HG03439 (cell line): ENCODE data around the gene VPS13A.
"Not testable (repeated sequence)": the region's sequence is repeated elsewhere in the genome, so short reads cannot be mapped to it uniquely, and the experiment has no call there.

ENCODE experiments used
- ATAC-seq: cut with Tn5 transposase; IDR thresholded peaks from one replicate; pipeline ENCODE4 v1.9.1; 2021; ENCODE audit warnings: mild to moderate bottlenecking, moderate library complexity; ENCODE audit not compliant: unreplicated experiment

Gene VPS13A

GRCh38 chr9:77293949-77294348 lies 116.6 kb downstream of the VPS13A start:
- no peak for ATAC-seq

- no peak for ATAC-seq
Observed at GRCh38 chr9:77304543-77304942, 127.2 kb downstream of the VPS13A start.

DNA sequence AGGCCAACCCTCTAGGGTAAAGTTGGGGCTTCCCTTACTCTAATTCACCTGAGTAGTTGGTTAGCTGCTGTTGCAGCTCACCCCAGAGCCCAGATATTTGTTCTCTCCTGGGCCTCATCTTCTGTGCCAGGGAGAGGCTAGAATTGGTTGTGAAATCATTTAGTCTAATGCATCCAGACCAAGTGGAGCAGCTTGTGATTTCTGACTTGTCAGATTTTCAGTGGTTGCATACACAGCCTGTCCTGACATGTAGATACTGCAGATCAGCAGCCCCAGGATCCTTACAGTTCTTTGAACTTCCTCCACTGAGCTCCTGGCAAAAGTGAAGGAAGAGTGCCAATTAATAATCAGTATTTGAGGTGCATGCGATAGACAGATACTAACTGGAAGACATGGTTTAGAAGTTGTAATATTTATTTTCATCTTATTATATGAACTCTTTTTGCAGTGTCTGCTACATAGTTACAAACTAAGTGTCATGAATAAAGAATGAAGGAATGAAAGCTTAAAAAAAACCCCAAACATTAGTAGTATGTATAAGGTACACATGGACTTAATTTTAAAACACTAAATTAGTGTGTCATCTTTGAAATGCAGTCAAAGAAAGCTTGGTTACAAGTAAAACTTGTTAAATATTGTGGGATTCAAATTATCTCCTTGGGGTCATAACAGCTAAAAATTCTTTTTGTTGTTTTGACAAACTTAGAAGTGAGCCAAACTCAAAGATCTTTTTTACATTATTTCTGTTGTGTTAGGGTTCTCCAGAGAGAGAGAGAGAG lies 128.5 kb downstream of the VPS13A start:
- no peak for ATAC-seq

DNA sequence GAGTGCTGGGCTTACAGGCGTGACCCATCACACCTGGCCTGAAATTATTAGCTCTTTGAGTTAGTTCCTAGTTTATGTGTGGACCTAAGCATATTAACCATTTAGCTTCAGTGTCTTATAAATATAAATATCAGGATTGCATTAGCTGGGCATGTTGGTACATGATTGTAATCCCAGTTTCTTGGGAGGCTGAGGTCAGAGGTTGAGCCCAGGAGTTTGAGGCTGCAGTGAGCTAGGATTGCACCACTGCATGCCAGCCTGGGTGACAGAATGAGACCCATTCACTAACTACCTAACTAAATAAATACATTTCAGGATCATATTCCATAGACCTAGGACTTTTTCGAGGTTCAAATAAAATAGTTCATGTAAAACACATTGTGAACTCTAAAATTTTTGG lies 129.8 kb downstream of the VPS13A start:
- no peak for ATAC-seq

GRCh38 chr9:77316058-77316457 lies 138.7 kb downstream of the VPS13A start:
- no peak for ATAC-seq

DNA sequence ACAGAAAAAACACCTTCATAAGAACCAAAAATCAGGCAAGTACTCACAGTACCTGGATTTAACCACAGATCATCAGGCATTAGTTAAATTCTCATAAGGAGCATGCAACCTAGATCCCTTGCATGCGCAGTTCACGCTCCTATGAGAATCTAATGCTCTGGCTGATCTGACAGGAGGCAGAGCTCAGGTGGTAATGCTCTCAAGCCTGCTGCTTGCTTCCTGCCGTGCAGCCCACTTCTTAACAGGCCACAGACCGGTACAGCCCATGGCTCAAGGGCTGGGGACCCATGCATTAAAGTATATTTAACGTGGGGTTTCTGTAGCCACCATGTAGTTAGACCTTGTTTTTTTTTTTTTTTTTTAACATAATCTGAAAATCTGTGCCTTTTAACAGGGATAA lies 147.7 kb downstream of the VPS13A start:
- ATAC-seq: no peak

GRCh38 chr9:77328102-77328501 lies 150.8 kb downstream of the VPS13A start:
- ATAC-seq: no peak

DNA sequence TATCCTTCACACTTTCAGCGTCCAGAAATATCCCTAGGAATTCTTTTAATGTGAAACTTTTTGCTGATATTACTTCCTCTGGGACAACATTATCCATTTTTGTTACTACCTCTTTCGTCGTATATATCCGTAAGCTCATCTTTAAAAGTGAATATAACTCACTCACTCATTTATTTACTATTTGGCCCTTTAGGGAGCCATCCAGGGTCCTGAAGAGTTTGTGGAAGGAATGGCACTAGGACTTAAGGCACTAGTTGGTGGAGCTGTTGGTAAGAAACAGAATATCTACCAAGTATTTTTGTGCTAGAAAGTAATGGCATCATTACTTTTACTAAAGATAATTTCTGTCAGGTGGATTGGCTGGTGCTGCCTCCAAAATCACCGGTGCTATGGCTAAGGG lies 192.7 kb downstream of the VPS13A start:
- ATAC-seq: no peak

DNA sequence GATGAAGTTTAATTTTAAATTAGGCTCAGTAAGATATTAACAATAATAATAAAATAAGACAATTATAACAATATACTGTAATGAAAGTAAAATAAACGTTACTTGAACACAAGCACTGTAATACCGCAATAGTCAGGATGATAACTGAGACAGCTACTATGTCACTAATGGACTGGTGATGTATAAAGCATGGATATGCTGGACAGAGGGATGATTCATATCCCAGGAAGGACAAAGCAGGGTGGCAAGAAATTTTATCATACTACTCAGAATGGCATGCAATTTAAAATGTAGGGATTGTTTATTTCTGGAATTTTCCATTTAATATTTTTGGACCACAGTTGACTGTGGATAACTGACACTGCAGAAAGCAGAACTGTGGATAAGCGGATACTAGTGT lies 196.9 kb downstream of the VPS13A start:
- no peak for ATAC-seq

DNA sequence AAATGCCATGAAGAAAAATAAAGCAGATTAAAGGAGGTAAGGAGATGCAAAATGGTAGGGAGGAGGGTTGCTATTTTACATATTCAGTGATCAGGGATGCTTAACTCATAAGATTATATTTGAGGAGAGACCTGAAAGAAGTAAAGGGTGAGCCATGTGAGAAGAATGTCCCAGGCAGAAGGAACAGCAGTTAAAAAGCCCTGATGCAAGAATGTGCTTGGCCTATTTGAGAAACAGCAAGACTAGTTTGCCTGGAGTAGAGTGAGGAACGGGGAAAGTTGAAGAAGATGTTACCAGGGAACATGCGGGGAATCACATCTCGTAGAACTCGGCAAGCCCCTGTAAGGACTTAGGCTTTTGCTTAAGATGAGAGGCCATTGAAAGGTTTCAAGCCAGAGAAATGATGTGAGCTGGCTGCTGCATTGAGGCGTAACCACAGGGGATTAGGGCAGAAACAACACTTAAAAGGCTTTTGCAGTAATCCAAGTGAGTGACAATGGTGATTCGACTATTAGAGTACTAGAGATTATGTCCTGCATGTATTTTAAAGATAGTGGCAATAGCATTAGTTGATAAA lies 198.7 kb downstream of the VPS13A start:
- ATAC-seq: no peak

DNA sequence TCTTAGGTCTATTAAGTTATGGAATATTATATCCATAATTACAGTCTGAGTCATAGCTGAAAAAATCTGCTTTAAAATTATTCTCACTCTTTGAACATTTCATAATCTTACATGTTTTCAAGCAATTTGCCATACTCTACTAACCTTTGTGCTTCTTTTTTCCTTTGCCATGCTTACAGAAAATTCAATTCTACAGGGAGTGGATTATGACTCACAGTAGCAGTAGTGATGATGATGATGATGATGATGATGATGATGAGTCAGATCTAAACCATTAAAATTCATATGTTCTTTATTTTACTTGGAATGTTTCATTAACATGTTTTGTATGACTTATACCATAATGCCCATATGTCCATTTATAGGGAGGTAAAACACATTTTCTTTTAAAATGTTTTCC lies 207.1 kb downstream of the VPS13A start:
- no peak for ATAC-seq

- ATAC-seq: no peak
Observed at GRCh38 chr9:77386187-77386586, 208.9 kb downstream of the VPS13A start.

GRCh38 chr9:77391834-77392233 lies 214.5 kb downstream of the VPS13A start:
- no peak for ATAC-seq

GRCh38 chr9:77392328-77392727 lies 215.0 kb downstream of the VPS13A start:
- ATAC-seq: no peak

- not testable (repeated sequence) for ATAC-seq
Observed at GRCh38 chr9:77398581-77398980, 221.2 kb downstream of the VPS13A start.

GRCh38 chr9:77399964-77400363 lies 222.6 kb downstream of the VPS13A start:
- no peak for ATAC-seq

- ATAC-seq: no peak
Observed at GRCh38 chr9:77402286-77402685, 225.0 kb downstream of the VPS13A start.

GRCh38 chr9:77403239-77403638 lies 225.9 kb downstream of the VPS13A start:
- ATAC-seq: no peak

DNA sequence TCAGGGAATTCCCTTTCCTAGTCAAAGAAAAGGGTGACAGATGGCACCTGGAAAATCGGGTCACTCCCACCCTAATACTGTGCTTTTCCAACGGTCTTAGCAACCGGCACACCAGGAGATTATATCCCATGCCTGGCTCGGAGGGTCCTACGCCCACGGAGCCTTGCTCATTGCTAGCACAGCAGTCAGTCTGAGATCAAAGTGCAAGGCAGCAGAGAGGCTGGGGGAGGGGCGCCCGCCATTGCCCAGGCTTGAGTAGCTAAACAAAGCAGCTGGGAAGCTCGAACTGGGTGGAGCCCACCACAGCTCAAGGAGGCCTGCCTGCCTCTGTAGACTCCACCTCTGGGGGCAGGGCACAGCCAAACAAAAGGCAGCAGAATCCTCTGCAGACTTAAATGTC lies 231.2 kb downstream of the VPS13A start:
- not testable (repeated sequence) for ATAC-seq

- no peak for ATAC-seq
Observed at GRCh38 chr9:77417566-77417965, 240.2 kb downstream of the VPS13A start.

DNA sequence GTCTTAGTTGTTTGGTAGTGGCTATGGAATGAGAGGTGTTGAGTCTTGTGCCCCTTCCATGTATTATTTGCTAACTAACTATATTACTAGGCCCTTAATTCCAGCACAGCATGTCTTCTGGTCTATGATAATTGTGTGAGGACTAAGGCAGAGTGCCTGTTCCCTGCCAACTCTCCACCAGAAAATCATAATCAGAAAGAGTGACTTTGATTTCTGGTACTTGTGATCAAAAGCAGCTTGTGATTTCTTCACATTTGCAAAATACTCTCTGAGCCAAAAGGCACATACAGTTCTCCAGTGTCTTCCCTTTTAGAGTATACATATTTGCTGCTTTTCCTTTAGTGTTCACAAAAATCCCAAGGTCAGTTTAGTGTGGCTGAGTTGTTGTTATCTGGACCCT lies 240.9 kb downstream of the VPS13A start:
- ATAC-seq: no peak

DNA sequence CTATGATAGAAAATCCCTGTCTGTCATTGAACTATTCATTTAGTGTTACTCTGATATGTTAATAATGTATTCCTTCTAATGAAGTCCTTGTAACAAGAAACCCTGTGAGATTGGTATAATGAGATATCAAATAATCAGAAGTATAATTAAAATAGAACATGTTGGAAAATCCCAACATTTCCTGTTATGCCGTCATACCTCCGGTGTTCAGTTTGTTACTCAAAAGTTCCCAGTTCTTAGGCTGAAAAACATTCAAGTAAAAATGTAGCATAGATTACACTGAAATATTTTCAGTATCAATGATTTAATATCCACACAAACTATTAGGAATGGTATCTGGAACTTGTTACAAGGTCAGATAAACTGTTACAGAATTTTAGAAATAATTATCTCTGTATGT lies 243.3 kb downstream of the VPS13A start:
- no peak for ATAC-seq
